Amniotic epithelial cell (primary cell): ENCODE results near the gene SHTN1.

Experiments used
- DNase-seq: peaks from one replicate; pipeline ENCODE4 v3.0.0-alpha.2; 2010; ENCODE audit warnings: low read depth

SHTN1 gene

DNA sequence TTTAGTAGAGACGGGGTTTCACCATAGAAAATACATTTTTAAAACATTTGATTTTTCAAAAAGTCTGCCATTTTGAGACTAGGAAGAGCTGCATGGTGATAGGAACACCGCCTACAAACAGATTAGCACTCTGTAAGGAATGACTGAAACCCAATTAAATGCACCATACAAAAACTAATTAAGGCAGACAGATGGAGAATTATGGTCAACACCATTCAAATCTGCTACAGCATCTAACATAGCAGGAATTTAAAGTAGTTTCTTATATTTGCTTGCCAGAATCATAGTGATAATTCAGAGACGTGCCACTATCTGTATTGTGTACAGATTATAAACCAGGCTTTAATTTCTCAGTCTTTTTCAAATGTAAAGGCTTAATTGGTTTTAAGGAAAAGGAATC is 87.5 kb downstream of the SHTN1 start:
- no peak for DNase-seq

GRCh38 chr10:116915340-116915739 is 89.6 kb downstream of the SHTN1 start:
- DNase-seq = no peak

GRCh38 chr10:116913695-116914094 is 91.3 kb downstream of the SHTN1 start:
- DNase-seq = no peak

DNA sequence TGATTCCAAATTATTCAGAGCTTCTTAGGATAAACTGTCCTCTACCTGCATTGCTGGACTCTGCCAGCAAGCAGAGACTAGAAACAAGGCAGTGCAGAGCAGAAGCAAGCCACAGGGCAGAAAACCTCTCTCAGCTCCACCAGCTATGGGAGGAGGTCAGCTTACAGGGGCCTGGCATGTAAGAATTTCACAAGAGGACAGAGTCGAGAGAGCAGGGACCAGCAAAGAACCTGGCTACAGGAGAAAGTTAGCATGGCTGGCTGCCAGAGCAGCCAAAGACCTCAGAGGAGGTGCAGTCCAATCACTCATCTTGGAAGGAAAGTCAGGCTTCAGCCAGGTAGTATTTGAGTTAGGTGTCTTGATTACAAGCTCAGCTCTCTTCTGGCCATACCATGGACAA is 92.8 kb downstream of the SHTN1 start:
- DNase-seq = no peak

GRCh38 chr10:116910910-116911309 is 94.1 kb downstream of the SHTN1 start:
- DNase-seq = no peak

- DNase-seq = no peak
Measured at GRCh38 chr10:116909307-116909706, 95.7 kb downstream of the SHTN1 start.

DNA sequence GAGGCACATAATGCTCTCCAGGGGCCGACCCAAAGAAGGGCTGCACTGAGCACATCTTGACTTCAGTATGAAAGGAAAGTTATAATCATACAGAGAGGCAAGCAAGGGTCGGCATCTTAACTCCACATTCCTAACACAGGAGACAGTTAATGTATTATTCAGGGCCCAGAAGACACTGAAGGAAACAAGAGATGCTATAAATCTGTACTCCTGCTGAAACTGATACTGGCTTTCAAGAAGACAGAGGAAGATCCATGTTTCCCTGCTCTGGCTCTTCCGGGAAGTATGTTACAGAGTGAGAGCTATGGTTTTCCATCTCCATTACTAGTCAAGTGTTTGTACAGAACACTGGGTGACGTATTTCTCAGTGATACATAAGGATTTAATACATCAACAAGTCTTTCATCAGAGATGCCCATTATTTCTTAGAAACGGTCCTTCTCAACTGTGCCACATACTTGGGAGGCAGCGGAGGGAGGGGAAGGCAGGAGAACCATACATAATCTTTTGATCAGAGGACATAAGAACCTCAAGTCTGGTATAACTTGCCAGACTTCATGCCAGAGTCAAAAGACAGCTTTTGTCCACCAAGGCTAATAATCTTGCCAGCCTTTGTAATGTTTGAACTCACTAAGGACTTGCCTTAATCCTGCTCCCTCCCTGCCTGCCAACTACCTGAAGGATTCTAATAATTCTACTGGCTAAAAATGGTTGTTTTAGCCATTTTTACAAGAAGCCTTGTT is 97.6 kb downstream of the SHTN1 start:
- DNase-seq = no peak

- DNase-seq = no peak
Measured at GRCh38 chr10:116905845-116906210, 99.2 kb downstream of the SHTN1 start.

DNA sequence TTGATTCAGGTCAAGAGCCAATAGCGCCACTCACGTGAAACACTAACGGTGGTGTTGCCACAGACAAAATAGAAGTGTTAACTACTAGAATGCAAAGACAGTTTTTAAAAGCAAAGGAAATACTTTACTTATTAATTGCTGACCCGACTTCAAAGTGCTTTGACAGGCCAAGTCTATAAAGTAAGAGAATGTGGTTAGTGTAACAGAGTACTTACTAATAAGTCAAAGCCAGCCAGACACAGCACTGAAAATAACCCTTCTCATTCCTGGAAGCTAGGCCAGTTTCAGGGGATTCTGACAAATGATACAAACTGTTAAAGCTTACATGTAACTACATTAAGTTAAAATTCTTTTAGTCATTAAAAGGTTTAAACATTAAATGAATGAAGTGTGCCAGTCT is 105.4 kb downstream of the SHTN1 start:
- no peak for DNase-seq

- no peak for DNase-seq
Measured at GRCh38 chr10:116893686-116894037, 111.3 kb downstream of the SHTN1 start.

GRCh38 chr10:116892907-116893685 is 111.9 kb downstream of the SHTN1 start:
- DNase-seq = peak; percentile 18

GRCh38 chr10:116891208-116891607 is 113.8 kb downstream of the SHTN1 start:
- peak; percentile 45 for DNase-seq

DNA sequence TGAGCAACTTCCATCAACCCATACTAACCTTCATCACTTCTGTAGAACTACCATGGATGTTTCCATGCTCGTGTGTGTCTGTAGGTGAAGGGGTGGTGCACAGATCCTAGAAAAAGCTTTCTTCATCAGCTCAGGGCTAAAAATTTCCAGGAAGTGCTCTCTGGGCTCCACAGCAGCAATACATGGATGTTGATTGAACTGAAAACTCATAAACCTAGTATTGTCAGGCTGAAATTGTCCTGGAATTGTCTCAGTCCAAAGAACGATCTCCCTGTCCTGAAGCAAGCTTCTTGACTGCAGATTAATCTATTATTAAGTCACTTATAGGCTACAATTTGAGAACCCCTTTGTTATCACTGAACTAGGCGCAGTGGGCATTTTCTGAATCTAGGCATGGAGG is 115.9 kb downstream of the SHTN1 start:
- DNase-seq = no peak

GRCh38 chr10:116888380-116889055 is 116.5 kb downstream of the SHTN1 start:
- peak; percentile 88 for DNase-seq

DNA sequence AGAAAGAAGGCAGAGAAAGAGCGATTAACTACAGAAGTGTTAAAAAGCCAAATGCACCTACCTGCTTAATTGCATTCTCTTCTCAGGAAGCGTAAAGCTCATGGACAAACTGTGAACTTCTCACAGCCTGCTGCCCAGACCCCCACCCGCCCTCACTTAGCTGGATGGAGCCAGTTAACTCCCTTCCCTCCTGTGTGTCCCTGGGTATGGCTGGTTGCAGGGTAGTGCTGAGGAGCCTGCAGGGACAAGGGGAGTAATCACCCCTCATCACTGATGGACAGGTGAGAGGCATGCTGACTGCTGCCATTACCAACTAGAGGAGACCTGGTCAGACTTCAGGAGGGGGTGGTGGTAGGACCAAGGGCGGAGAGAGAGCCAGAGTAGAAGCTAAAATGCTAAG is 118.2 kb downstream of the SHTN1 start:
- no peak for DNase-seq

- no peak for DNase-seq
Measured at GRCh38 chr10:116882639-116883038, 122.3 kb downstream of the SHTN1 start.

DNA sequence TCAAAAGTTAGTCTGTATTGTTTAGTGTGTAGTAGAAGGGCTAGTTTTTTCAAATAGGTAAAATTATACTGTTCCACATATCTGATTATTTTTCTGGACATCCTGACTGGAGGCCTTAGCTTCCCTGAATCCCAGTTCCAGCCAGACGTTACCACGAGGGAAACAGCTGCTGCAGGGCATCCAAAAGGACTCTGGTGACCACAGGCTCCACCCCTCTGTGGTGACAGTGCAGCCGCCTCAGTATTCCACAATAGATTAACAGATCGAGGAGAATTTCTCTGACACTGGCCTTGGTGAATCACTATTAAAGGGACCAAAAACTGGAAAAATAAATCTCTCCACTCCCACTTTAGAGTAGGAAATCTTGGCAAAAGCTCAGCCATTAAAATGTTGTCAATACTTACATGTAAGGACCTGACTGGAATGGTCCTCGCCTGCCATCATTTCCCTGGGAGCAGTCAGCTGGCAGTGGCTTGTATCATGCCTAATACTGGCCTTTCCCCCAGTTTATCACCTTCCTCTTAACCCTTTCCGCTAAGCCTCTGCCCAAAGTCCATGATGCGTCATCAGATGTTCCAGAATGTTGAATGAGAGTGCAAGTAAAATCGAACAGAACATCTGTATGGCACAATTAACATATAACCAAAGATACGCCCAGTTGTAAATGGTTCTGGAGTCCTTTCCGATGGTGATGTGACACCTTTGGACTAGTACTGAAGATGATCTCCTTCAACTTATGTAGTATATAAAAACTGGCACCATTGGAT is 124.1 kb downstream of the SHTN1 start:
- DNase-seq = no peak

DNA sequence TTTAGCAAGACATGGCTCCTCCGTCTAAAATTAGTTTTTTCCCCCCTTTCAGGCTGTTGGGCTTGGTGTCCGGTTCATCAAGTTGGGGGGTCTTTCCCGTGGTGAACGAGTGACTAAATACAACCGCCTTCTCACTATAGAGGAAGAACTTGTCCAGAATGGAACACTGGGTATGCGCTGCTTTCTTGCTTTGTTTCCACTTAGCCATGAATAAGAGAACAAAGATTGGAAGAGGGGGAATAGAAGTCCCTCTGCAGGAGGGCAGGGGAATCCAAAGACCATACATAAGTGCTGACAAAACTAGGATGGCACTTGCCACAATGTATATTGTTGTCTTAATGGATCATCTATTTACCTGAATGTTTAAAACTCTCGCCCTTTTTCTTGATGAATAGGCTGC is 125.2 kb downstream of the SHTN1 start:
- DNase-seq = no peak

DNA sequence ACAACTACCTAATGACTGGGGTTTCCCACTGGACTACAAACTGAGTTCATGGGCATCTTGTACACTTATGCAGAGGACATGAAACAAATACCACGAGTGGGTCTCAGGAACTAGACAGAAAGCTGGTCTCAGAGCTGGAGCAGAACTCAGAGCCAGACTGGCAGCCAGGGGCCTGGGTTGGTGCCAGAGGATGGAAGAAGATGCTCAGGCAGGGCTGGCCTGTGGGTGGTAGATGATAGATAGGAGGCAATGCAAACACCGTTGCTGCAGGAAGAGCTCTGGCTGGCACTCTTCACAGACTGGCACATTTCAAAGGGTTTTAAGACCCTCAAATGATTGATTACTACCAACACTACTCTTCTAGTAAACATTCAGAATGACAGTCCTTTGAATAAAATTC is 126.9 kb downstream of the SHTN1 start:
- DNase-seq = no peak

DNA sequence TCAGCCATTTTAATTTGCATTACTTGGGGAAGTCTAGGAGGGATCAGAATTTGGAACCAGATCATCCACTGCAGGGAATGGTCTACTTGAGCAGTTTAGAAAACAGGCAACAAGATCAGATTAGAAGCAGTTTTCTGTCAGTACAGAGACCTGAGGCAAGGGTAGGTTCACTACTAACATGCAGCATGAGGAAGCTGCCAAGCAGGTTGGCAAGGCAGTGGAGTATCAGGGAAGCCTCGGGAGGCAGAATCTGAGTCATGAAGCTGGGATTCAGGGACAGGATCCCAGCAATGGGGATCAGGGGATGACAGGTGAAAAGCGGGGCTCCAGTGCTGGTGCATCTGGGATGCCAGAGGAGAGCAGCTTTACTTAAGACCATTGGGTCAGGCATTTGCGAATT is 127.6 kb downstream of the SHTN1 start:
- no peak for DNase-seq

- no peak for DNase-seq
Measured at GRCh38 chr10:116875897-116876296, 129.1 kb downstream of the SHTN1 start.

DNA sequence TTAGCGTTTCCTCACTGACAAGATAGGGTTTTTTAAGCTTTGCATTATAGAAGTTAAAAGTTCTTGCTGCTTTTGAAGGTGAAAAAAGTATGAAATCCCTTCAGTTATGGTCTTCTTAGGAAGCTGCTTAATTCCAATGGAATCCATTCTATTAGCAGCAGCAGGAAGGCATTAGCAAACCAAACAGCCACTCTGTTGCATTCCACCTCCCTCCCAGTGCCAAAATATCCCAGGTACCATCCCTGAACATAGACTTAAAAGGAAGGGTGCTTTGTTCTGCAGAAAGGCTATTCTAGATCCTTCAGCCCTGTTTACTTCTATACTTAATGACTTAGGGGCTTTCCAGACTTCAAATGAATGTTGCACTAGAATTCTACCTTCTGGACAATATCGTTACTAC is 131.9 kb downstream of the SHTN1 start:
- no peak for DNase-seq

DNA sequence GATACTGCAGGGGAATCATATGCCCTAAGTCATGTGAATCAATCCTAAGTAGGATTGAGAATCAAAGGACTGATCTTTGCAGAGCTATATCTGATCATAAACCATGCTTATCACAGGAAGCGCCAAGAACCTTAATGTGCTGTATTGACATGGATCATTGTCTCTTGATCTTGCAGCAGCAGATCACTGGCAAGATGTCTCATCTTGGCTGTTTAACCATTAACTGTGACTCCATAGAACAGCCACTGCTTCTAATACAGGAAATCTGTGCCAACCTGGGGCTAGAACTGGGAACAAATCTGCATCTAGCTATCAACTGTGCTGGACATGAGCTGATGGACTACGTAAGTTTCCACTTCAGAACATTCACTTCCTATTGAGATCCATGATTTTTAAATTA is 134.0 kb downstream of the SHTN1 start:
- no peak for DNase-seq
